Upper lobe of left lung (tissue), 6 donors: ENCODE results near the gene ANO4. TPM values are rescaled to one million over a fixed set of nuclear protein-coding genes. Genes with fewer than 3 reads are reported as not detected.

Experiments used
- ATAC-seq, 2 donors: fragments of 200-7000 bp; cut with Tn5 transposase; one replicate each; pipeline ENCODE4 v1.9.1; 2022; ENCODE audit warnings: mild to moderate bottlenecking in 2 of 2, moderate library complexity in 2 of 2; ENCODE audit not compliant: low FRiP score in 2 of 2
- DNase-seq, 2 donors: peaks; one replicate each; pipeline ENCODE4 v3.0.0-alpha.2; 2019 to 2020
- H3K27ac ChIP-seq, 4 donors: fragments of 200-600 bp; sonication (generic); one replicate each; pipeline ENCODE4 v1.5.1; 2016 to 2019
- H3K27me3 ChIP-seq, 4 donors: fragments of 200-600 bp; sonication (generic); one replicate each; pipeline ENCODE4 v1.5.1; 2017 to 2019
- H3K36me3 ChIP-seq, 4 donors: fragments of 200-600 bp; sonication (generic); one replicate each; pipeline ENCODE4 v1.5.1; 2016 to 2019
- H3K4me1 ChIP-seq, 4 donors: fragments of 200-600 bp; sonication (generic); one replicate each; pipeline ENCODE4 v1.5.1; 2018 to 2019
- H3K4me3 ChIP-seq, 4 donors: fragments of 200-600 bp; sonication (generic); one replicate each; pipeline ENCODE4 v1.5.1; 2017 to 2019; ENCODE audit warnings: mild to moderate bottlenecking in 2 of 4, moderate library complexity in 1 of 4
- H3K9me3 ChIP-seq, 4 donors: fragments of 200-600 bp; sonication (generic); one replicate each; pipeline ENCODE4 v1.5.1; 2018 to 2019
- CTCF ChIP-seq, 6 experiments: fragments of 450-650 bp in 4 of 6; fragments of 200-600 bp in 2 of 6; sonication (generic) in 2 of 6; IDR thresholded peaks; one replicate each; pipeline ENCODE4 v1.5.1; 2016 to 2019; ENCODE audit warnings: antibody characterized with exemption in 6 of 6
- EP300 ChIP-seq, 4 donors: sonication (generic); formaldehyde crosslinking; IDR thresholded peaks; one replicate each; pipeline ENCODE4 v1.5.1; 2017; ENCODE audit warnings: antibody characterized with exemption in 4 of 4, control low read depth in 2 of 4
- POLR2A ChIP-seq, 4 donors: fragments of 450-650 bp; IDR thresholded peaks; one replicate each; pipeline ENCODE4 v1.5.1; 2016 to 2017; ENCODE audit warnings: antibody characterized with exemption in 4 of 4, mild to moderate bottlenecking in 2 of 4
- POLR2AphosphoS5 ChIP-seq, 2 donors: sonication (generic); formaldehyde crosslinking; IDR thresholded peaks; one replicate each; pipeline ENCODE4 v1.5.1; 2017; ENCODE audit warnings: antibody characterized with exemption in 2 of 2
- WGBS, 2 donors: methylation state at CpG; one replicate each; pipeline ENCODE4 v1.1.5; 2017 to 2018; 5-methylcytosine and 5-hydroxymethylcytosine counted together
- total RNA-seq, 6 donors: library from RNA; depleted of rRNA in 4 of 6; stranded (reverse); fragments of >200 nt in 4 of 6; gene quantifications; one replicate each; pipeline versions ENCODE4 v1.1.0 to v1.2.1, GENCODE V29; 2016 to 2021
- donor health status: DM: no; HTN: no; CAD: no; lungs with moderate emphysema.
- donor health status: DM: no; HTN: yes; CAD: no; lungs with severe emphysema.

Gene ANO4
- total RNA-seq, 6 donors from 2014 or later = 0.17 to 1.2 (median 0.30) TPM; not detected in 3

DNA sequence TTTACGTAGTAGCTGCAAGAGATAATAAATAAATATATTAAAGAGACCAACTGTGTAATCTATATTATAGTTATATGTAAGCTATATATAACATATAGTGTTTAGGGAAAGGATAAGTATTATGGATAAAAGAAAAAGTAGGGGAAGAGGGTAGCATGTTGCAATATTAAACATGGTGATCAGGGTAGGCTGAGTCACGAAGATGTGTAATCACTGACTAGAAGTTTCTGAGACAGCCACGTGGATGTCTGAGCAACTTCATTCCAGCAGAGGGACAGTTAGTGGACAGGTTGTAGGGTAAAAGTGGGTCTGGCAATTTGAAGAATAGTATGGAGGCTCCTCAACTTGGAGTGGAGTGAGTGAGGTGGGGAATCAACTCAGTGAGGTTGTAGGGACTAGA is 109.7 kb downstream of the ANO4 start:
- Histone ChIP-seq H3K27ac (no peak overlapping the region), H3K36me3 (no peaks in the 10 kb centered on the region), H3K27me3 (no peaks in the 10 kb centered on the region), H3K9me3 (no peaks in the 10 kb centered on the region), H3K4me3 (no peak overlapping the region), H3K4me1 (no peaks in the 10 kb centered on the region)
- no peak for ATAC-seq
- 66 to 71% methylated on average over 3 of the region's 3 CpGs for WGBS, 2 donors
- TF ChIP-seq EP300 (IDR thresholded peaks at IDR 0.05) (no peak), POLR2AphosphoS5 (IDR thresholded peaks at IDR 0.05) (no peak)
- DNase-seq = no peak

DNA sequence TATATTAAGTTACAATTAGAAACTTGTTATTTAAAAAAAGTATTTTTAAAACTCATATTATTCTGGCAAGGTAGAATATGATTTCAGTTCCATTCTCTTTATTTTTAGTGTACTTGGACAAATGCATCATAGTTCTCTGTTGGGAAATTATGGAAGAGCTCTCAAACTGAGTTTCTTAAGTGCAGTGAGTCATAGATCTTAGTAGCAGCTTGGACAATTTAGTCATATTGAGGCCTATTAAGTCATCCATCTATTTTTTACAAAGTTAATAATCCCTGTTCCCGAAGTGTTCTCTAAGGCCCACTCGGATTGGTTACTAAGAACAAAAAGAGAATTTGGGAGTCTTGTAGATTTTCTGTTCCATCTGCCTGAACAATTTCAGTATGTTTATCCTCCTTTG is 113.9 kb downstream of the ANO4 start:
- ATAC-seq (peak in 1 of 2 donors; percentile 62), DNase-seq (no peak)
- Histone ChIP-seq H3K9me3 (no peaks in the 10 kb centered on the region), H3K4me1 (no peaks in the 10 kb centered on the region), H3K27me3 (no peaks in the 10 kb centered on the region), H3K4me3 (no peak overlapping the region), H3K36me3 (no peaks in the 10 kb centered on the region), H3K27ac (no peak overlapping the region)
- TF ChIP-seq POLR2AphosphoS5 (IDR thresholded peaks at IDR 0.05) (no peak), EP300 (IDR thresholded peaks at IDR 0.05) (no peak), POLR2A (IDR thresholded peaks at IDR 0.05) (no peak)
- WGBS, 2 donors = 57 to 78% methylated on average over 2 of the region's 2 CpGs

GRCh38 chr12:100913872-100914592 is 119.5 kb downstream of the ANO4 start:
- no peak for ATAC-seq

GRCh38 chr12:100919116-100919515 is 124.5 kb downstream of the ANO4 start:
- 64 to 66% methylated on average over 2 of the region's 2 CpGs for WGBS, 2 donors
- no peak for DNase-seq
- H3K36me3 ChIP-seq = no peaks in the 10 kb centered on the region
- H3K4me3 ChIP-seq = no peak overlapping the region
- no peak for TF ChIP-seq POLR2AphosphoS5 (IDR thresholded peaks at IDR 0.05)
- no peak for TF ChIP-seq EP300 (IDR thresholded peaks at IDR 0.05)
- TF ChIP-seq CTCF (IDR thresholded peaks at IDR 0.05) = no peak
- TF ChIP-seq POLR2A (IDR thresholded peaks at IDR 0.05) = no peak
- no peaks in the 10 kb centered on the region for H3K27me3 ChIP-seq
- H3K27ac ChIP-seq = no peak overlapping the region
- ATAC-seq = no peak
- H3K9me3 ChIP-seq = no peaks in the 10 kb centered on the region
- H3K4me1 ChIP-seq = no peaks in the 10 kb centered on the region

More at GRCh38 chr12:100913872-100914592, 119.5 kb downstream of the ANO4 start:
- no peak for DNase-seq
- no peaks in the 10 kb centered on the region for H3K36me3 ChIP-seq
- no peak overlapping the region for H3K4me3 ChIP-seq
- WGBS, 2 donors = 67 to 72% methylated on average over 4 of the region's 4 CpGs
- TF ChIP-seq EP300 (IDR thresholded peaks at IDR 0.05) (no peak), POLR2A (IDR thresholded peaks at IDR 0.05) (no peak), CTCF (IDR thresholded peaks at IDR 0.05) (no peak), POLR2AphosphoS5 (IDR thresholded peaks at IDR 0.05) (no peak)
- no peaks in the 10 kb centered on the region for H3K9me3 ChIP-seq
- H3K4me1 ChIP-seq = no peaks in the 10 kb centered on the region
- H3K27me3 ChIP-seq = no peaks in the 10 kb centered on the region
- no peak overlapping the region for H3K27ac ChIP-seq

DNA sequence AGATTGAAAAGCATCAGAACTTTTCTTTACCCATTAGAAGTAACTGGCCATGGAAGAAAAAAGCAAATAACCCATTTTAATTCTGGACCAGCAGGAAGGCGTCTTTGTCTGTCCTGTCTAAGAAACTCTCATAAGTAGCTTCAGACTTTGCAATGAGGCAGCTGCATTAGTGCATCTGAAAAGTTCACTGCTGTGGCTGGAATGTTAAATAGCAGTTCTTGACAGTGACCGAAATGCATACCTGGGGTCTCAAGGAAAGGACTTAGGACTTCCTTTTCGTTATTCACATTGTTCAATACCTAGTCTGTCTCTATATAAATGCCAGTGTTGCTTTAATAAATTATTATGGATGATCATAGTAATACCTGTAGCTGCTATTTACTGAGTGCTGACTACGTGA is 125.9 kb downstream of the ANO4 start:
- Histone ChIP-seq H3K9me3 (no peaks in the 10 kb centered on the region), H3K27me3 (no peaks in the 10 kb centered on the region), H3K27ac (no peak overlapping the region), H3K4me3 (no peak overlapping the region), H3K4me1 (no peaks in the 10 kb centered on the region), H3K36me3 (no peaks in the 10 kb centered on the region)
- WGBS, 2 donors = 58 to 73% methylated on average over 4 of the region's 4 CpGs
- TF ChIP-seq CTCF (IDR thresholded peaks at IDR 0.05) (no peak), POLR2A (IDR thresholded peaks at IDR 0.05) (no peak), POLR2AphosphoS5 (IDR thresholded peaks at IDR 0.05) (no peak), EP300 (IDR thresholded peaks at IDR 0.05) (no peak)
- no peak for DNase-seq
- no peak for ATAC-seq
